PC-9 (cell line): ENCODE data around the gene HNRNPUL2.

Experiments used
- EZH2 ChIP-seq: fragments of 200-600 bp; sonication (generic); IDR thresholded peaks from 2 replicates; pipeline ENCODE4 v1.8.0; 2017; ENCODE audit warnings: antibody characterized with exemption, low read depth
- TF ChIP-seq, protein P1 (sequence below): fragments of 200-600 bp; sonication (generic); conservative IDR thresholded peaks from 2 replicates; pipeline ENCODE4 v1.6.1; 2017; ENCODE audit warnings: mixed run types, antibody characterized with exemption, mild to moderate bottlenecking, moderate library complexity

DNA sequence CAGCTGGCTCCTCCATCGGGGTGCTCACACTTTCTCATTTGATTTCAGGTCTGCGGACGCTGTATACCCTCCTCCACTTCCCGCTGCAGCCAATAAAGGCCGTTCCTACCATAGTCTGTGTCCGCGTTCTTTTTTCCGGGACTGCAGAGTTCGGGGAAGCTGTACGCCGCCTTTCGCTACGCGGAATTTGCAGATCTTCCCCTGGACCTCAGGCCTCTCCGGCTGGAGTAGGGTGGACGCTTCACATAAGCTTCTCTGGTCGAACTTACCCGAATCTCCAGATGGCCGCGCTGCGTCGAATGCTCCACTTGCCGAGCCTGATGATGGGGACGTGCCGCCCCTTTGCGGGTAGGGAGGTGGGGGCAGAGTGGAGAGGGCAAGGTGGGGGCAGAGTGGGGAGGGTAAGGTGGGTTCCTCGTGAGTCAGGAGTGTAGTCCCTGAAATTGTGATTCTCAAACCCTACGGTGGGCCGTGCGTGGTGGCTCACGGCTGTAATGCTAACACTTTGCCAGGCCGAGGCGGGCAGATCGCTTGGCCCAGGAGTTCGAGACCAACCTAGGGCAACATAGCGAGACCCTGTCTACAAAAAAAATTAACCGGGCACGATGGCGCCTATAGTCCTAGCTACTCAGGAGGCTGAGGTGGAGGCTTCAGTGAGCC is 61.5 kb downstream of the HNRNPUL2 start:
- TF ChIP-seq, protein P1, sequence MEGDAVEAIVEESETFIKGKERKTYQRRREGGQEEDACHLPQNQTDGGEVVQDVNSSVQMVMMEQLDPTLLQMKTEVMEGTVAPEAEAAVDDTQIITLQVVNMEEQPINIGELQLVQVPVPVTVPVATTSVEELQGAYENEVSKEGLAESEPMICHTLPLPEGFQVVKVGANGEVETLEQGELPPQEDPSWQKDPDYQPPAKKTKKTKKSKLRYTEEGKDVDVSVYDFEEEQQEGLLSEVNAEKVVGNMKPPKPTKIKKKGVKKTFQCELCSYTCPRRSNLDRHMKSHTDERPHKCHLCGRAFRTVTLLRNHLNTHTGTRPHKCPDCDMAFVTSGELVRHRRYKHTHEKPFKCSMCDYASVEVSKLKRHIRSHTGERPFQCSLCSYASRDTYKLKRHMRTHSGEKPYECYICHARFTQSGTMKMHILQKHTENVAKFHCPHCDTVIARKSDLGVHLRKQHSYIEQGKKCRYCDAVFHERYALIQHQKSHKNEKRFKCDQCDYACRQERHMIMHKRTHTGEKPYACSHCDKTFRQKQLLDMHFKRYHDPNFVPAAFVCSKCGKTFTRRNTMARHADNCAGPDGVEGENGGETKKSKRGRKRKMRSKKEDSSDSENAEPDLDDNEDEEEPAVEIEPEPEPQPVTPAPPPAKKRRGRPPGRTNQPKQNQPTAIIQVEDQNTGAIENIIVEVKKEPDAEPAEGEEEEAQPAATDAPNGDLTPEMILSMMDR: no peak
- no peak for TF ChIP-seq EZH2
